Calu3 (cell line): ENCODE data around the gene GALNT11. TPM values are rescaled to one million over a fixed set of nuclear protein-coding genes. Genes with fewer than 3 reads are reported as not detected.
"Not testable (repeated sequence)": the region's sequence is repeated elsewhere in the genome, so short reads cannot be mapped to it uniquely, and the experiment has no call there.

ENCODE experiments used
- BruUV-seq: library from RNA; stranded (reverse); fragments of 400-500 nt; replicated peaks from 2 replicates; lab custom pipeline; 2021; lab: Mats Ljungman, UMichigan
- CTCF ChIA-PET: fragments of 300-600 bp; sonication (Branson Sonifier 250); formaldehyde crosslinking; loops from one replicate; lab custom pipeline; 2022; ENCODE audit warnings: antibody characterized with exemption; lab: Charles Lee
- DNase-seq: peaks from one replicate; pipeline ENCODE4 v3.0.0; 2022
- H3K27ac Mint-ChIP-seq: one replicate; pipeline ENCODE4 v1.8.0; 2022; ENCODE audit warnings: mixed read lengths; ENCODE audit not compliant: unreplicated experiment
- H3K27me3 Mint-ChIP-seq: one replicate; pipeline ENCODE4 v1.8.0; 2022; ENCODE audit warnings: mixed read lengths; ENCODE audit not compliant: unreplicated experiment
- H3K36me3 Mint-ChIP-seq: one replicate; pipeline ENCODE4 v1.8.0; 2022; ENCODE audit warnings: mild to moderate bottlenecking, moderate library complexity, mixed read lengths; ENCODE audit not compliant: insufficient read depth, unreplicated experiment
- H3K4me1 Mint-ChIP-seq: one replicate; pipeline ENCODE4 v1.8.0; 2022; ENCODE audit warnings: mild to moderate bottlenecking, low read depth, mixed read lengths; ENCODE audit not compliant: unreplicated experiment
- H3K4me3 Mint-ChIP-seq: one replicate; pipeline ENCODE4 v1.8.0; 2022; ENCODE audit warnings: mild to moderate bottlenecking, low read depth, moderate library complexity, mixed read lengths; ENCODE audit not compliant: unreplicated experiment
- H3K9me3 Mint-ChIP-seq: one replicate; pipeline ENCODE4 v1.8.0; 2022; ENCODE audit warnings: low read depth, mixed read lengths; ENCODE audit not compliant: unreplicated experiment
- CTCF ChIP-seq: fragments of 200-600 bp; IDR thresholded peaks from one replicate; pipeline ENCODE4 v1.8.0; 2022; ENCODE audit warnings: antibody characterized with exemption; ENCODE audit not compliant: unreplicated experiment
- intact Hi-C: fragments of 100-400 bp; cut with micrococcal nuclease; formaldehyde crosslinking; loops from one replicate; pipeline ENCODE4 v1.10.0; 2022; ENCODE audit not compliant: unreplicated experiment
- total RNA-seq: library from RNA; stranded (reverse); gene quantifications from 2 replicates; pipeline ENCODE4 v1.2.3, GENCODE V29; 2022

The GALNT11 gene
- total RNA-seq, 1 experiment from 2014 or later: 19.7 TPM

DNA sequence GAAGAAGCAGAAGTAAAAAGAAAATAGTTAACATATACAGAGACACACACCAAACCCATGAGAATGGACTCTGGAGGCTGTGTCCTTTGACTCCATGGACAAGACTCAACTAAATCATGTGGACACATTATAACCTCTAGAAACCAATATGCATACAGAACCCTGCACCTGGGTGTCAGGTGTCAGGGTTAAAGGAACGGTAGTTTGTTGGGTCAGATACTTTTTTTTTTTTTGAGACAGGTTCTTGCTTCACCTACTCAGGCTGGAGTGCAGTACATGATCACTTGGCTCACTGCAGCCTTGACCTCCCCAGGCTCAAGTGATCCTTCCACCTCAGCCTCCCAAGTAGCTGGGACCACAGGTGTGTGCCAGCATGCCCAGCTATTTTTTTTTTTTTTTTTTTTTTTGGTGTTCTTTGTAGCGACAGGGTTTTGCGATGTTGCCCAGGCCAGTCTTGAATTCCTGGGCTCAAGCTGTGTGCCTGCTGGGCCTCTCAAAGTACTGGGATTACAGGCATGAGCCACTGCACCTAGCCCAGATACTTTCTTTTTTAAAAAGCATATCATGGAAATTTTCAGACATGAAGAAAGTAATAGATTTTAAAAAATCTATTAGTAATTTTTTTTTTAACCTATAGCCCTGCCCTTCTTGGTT is 31.3 kb downstream of the GALNT11 start:
- DNase-seq: no peak
- H3K27ac Mint-ChIP-seq: no peak overlapping the region
- no peaks in the 10 kb centered on the region for H3K27me3 Mint-ChIP-seq
- intact Hi-C loops: no loop called here
- CTCF ChIA-PET: interaction anchor here (0.7 kb wide), 1 partner anchor 71 kb away, joined by 4 read pairs; no protein-coding TSS in a partner anchor
- H3K36me3 Mint-ChIP-seq: no peaks in the 10 kb centered on the region
- H3K9me3 Mint-ChIP-seq: no peaks in the 10 kb centered on the region
- no peak overlapping the region for H3K4me3 Mint-ChIP-seq
- BruUV-seq: no TSS peak
- TF ChIP-seq CTCF: no peak
- H3K4me1 Mint-ChIP-seq: peaks cover 19% of the 10 kb centered on the region

DNA sequence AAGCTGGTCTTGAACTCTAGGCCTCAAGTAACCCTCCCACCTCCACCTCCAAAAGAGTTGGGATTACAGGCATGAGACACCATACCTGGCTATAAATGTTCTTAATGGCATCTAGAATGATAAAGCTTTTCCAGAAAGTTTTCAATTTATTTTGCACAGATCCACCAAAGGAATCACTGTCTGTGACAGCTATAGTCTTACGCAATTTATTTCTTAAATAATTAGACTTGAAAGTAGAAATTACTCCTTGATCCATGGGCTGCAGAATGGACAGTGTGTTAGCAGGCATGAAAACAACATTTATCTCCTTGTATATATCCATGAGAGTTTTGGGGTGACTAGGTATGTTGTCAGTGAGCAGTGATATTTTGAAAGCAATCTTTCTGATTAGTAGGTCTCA is 33.8 kb downstream of the GALNT11 start:
- intact Hi-C loops: no loop called here
- no peak for TF ChIP-seq CTCF
- Mint-ChIP-seq H3K27me3 (no peaks in the 10 kb centered on the region), H3K27ac (no peak overlapping the region), H3K4me3 (no peak overlapping the region), H3K4me1 (peaks cover 19% of the 10 kb centered on the region), H3K36me3 (no peaks in the 10 kb centered on the region), H3K9me3 (peaks cover 4% of the 10 kb centered on the region)
- DNase-seq: no peak
- CTCF ChIA-PET: no interaction called here
- BruUV-seq: no TSS peak

GRCh38 chr7:152061086-152061485 is 35.6 kb downstream of the GALNT11 start:
- BruUV-seq, intact Hi-C loops, H3K27me3 Mint-ChIP-seq, H3K9me3 Mint-ChIP-seq, H3K36me3 Mint-ChIP-seq, H3K4me3 Mint-ChIP-seq, CTCF ChIA-PET, H3K27ac Mint-ChIP-seq, DNase-seq: not testable (repeated sequence)
- peaks cover 11% of the 10 kb centered on the region for H3K4me1 Mint-ChIP-seq

DNA sequence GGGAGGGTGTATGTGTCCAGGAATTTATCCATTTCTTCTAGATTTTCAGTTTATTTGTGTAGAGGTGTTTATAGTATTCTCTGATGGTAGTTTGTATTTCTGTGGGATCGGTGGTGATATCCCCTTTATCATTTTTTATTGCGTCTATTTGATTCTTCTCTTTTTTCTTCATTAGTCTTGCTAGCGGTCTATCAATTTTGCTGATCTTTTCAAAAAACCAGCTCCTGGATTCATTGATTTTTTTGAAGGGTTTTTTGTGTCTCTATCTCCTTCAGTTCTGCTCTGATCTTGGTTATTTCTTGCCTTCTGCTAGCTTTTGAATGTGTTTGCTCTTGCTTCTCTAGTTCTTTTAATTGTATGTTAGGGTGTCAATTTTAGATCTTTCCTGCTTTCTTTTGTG is 37.7 kb downstream of the GALNT11 start:
- DNase-seq, BruUV-seq, H3K27me3 Mint-ChIP-seq, CTCF ChIA-PET, intact Hi-C loops, H3K27ac Mint-ChIP-seq, H3K36me3 Mint-ChIP-seq, H3K4me3 Mint-ChIP-seq, H3K9me3 Mint-ChIP-seq: not testable (repeated sequence)
- peaks cover 11% of the 10 kb centered on the region for H3K4me1 Mint-ChIP-seq

- BruUV-seq, intact Hi-C loops, H3K27ac Mint-ChIP-seq, H3K4me3 Mint-ChIP-seq, CTCF ChIA-PET, H3K9me3 Mint-ChIP-seq, H3K4me1 Mint-ChIP-seq, H3K27me3 Mint-ChIP-seq, DNase-seq, H3K36me3 Mint-ChIP-seq: not testable (repeated sequence)
Measured at GRCh38 chr7:152063821-152064220, 38.3 kb downstream of the GALNT11 start.

- H3K27ac Mint-ChIP-seq, CTCF ChIA-PET, intact Hi-C loops, DNase-seq, H3K4me1 Mint-ChIP-seq, BruUV-seq, H3K27me3 Mint-ChIP-seq, H3K36me3 Mint-ChIP-seq, H3K4me3 Mint-ChIP-seq: not testable (repeated sequence)
- peaks cover 14% of the 10 kb centered on the region for H3K9me3 Mint-ChIP-seq
Measured at GRCh38 chr7:152065800-152066344, 40.4 kb downstream of the GALNT11 start.
